ENCODE measurements around the gene ANXA8L1. TPM values are rescaled to one million over a fixed set of nuclear protein-coding genes. Genes with fewer than 3 reads are reported as not detected.
"Not testable (repeated sequence)": the region's sequence is repeated elsewhere in the genome, so short reads cannot be mapped to it uniquely, and the experiment has no call there.

Gene ANXA8L1, protein sequence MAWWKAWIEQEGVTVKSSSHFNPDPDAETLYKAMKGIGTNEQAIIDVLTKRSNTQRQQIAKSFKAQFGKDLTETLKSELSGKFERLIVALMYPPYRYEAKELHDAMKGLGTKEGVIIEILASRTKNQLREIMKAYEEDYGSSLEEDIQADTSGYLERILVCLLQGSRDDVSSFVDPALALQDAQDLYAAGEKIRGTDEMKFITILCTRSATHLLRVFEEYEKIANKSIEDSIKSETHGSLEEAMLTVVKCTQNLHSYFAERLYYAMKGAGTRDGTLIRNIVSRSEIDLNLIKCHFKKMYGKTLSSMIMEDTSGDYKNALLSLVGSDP
- 100 to 1,000 TPM in 2 of 4 donors, 10 to 100 TPM in 1, 1 to 10 TPM in 1; 2.4 to 284 (median 86.8) TPM for total RNA-seq

DNA sequence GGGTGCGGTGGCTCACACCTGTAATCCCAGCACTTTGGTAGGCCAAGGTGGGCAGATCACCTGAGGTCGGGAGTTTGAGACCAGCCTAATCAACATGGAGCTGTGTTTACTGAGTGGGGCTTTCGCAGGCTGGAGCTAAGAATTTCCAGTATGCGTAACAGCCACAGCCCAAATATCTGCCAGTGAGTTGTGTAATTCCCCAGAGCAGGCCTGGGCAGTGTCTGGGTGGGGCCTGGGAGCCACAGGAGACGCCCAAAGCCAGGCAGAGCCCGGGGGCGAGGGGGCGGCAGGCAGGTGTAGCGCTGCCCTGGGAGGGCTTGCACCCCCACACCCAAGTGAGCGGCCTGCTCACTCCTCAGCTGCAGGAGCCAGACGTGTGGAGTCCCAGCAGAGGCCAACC, at the start of gene ANXA8L1:
Gene ANXA8L1 (plus strand): TSS at position 371 of the 400 bp plus-strand sequence. CDS start 76 bp downstream, outside the sequence.
- ATAC-seq (ENCODE audit: low FRiP score) = peak; percentile 43
- not testable (repeated sequence) for DNase-seq (ENCODE audit: low spot score)

DNA sequence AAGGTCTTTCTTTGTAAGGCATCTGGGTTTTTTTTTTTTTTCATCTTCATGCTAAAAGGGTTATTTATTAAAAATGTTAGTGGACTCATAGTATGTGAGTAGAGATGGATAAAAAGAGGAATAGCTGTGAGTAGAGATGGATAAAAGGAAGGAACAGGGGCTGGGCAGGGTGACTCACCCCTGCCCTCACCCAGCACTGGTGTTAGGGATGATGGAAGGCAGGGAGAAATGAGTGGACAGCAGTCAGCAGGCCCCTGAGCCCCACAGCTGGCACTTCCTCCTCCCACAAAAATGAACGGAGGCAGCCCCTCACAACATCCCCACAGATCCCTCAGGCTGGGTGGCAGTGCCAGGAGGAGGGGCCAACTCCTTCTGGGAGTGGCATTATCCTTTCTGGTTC, 49.5 kb upstream of the ANXA8L1 start:
- DNase-seq (ENCODE audit: low spot score) (no peak), ATAC-seq (ENCODE audit: low FRiP score) (peak; percentile 61)
- TF ChIP-seq, protein P1, sequence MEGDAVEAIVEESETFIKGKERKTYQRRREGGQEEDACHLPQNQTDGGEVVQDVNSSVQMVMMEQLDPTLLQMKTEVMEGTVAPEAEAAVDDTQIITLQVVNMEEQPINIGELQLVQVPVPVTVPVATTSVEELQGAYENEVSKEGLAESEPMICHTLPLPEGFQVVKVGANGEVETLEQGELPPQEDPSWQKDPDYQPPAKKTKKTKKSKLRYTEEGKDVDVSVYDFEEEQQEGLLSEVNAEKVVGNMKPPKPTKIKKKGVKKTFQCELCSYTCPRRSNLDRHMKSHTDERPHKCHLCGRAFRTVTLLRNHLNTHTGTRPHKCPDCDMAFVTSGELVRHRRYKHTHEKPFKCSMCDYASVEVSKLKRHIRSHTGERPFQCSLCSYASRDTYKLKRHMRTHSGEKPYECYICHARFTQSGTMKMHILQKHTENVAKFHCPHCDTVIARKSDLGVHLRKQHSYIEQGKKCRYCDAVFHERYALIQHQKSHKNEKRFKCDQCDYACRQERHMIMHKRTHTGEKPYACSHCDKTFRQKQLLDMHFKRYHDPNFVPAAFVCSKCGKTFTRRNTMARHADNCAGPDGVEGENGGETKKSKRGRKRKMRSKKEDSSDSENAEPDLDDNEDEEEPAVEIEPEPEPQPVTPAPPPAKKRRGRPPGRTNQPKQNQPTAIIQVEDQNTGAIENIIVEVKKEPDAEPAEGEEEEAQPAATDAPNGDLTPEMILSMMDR (IDR thresholded peaks at IDR 0.05) = no peak

DNA sequence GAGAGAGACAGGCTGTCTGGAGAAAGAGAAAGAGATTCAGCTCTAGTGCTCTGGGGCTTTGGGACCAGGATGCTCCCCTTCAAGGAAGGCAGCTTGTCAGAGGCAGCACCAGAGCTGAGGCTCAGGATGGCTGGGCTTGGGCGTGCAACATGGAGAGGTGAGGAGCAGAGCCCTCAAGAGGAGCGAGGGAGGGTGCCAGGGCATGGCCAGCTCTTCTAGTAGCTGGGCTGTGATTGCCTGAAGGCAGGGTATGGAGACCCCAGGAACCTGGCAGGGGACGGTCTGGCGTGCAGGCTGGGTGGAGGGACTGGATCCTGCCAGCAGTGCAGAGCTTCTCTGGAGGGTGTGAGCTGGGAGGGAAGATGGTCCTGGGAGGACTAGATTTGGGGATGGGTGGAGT, 48.6 kb upstream of the ANXA8L1 start:
- DNase-seq (ENCODE audit: low spot score) = no peak
- ATAC-seq (ENCODE audit: low FRiP score) = no peak
- TF ChIP-seq, protein P1 (IDR thresholded peaks at IDR 0.05) = no peak

DNA sequence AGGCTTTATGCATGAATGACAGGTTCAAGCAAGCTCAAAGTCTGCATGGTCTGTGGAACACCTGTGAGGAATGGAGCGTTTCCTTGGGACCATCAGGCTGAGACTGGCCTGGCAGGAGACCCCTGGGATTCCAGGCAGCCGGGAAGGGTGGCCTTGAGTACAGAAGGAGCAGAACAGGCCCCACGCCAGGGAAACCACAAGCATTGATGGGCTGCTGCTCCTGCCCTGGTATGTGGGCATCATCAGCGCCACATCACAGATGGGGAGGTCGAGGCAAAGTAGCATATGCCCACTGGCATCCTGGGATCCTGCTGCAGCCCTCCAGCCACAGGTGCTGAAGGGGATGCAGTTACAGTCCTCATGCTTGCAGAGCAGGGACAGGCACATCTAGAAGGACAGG, 47.9 kb upstream of the ANXA8L1 start:
- TF ChIP-seq, protein P1 (IDR thresholded peaks at IDR 0.05) = no peak
- DNase-seq (ENCODE audit: low spot score) (no peak), ATAC-seq (ENCODE audit: low FRiP score) (no peak)

DNA sequence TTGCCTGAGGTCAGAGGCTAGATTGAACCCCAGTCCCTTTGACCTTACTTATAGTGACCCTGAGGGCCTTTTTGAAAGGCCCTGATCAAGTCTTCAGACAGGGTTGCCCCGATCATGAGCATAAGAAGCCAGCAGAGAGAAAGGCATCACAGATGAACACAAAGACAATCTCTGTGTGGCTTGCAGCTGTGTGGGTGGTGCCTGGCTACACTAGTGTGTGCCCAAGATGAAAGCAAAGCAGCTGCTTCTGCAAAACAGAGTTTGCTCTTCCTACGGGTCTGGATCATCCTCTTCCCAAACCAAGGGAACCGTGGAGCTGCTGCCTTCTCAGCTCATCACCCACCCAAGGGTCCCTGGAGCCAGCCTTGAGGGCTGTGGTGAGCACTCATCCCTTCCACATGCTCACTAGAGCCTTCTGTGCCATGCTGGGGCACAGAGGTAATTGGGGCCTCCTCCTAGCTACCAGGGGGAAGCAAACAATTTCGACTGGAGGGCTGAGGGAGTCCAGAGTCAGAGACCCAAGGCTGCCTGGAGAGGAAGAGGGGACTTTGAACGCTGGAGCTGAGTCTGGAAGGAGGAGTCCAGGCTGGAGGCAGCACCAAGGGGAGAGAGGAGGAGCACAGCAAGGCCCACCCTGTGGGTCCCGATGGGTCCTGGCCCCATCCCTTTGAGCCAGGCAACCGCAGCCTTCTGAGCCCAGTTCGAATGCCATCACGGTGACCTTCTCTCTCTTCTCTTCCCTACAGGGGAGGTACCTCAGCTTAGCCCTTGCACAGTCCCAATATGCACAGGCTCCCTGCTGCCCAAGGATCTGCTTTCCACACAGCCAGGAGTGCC, 46.5 kb upstream of the ANXA8L1 start:
- TF ChIP-seq, protein P1 (IDR thresholded peaks at IDR 0.05) = no peak
- no peak for ATAC-seq (ENCODE audit: low FRiP score)
- DNase-seq (ENCODE audit: low spot score) = no peak

DNA sequence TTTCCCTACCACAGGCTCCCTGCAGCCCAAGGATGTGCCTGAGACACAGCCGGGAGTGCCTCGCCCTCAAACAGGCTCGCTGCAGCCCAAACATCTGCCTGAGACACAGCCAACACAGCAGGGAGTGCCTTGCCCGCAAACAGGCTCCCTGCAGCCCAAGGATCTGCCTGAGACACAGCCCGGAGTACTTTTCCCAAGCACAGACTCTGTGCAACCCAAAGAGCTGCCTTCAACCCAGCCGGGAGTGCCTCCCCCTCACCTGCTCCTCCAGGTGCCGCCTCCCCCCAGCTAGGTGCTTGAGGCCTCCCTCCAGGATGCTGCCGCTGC, 45.9 kb upstream of the ANXA8L1 start:
- no peak for DNase-seq (ENCODE audit: low spot score)
- ATAC-seq (ENCODE audit: low FRiP score) = no peak
- TF ChIP-seq, protein P1 (IDR thresholded peaks at IDR 0.05) = no peak

DNA sequence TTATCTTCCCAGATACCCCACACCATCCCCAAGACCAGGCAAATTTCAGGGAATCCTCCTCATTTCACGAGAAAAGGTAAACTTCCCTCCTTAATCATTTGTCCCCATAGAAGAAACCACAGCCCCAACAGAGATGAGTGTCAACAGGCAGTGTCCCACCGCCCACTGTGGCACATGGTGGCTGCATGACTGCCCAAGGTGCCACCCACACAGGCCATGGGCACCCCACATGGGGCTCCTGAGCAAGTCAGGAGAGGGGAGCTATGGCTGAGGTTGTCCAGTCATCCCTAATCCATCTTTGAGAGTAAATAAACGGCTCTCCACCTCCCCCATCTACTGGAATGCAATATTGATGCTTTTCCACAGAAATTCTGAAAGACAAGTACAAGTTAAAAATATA, 44.7 kb upstream of the ANXA8L1 start:
- no peak for DNase-seq (ENCODE audit: low spot score)
- no peak for ATAC-seq (ENCODE audit: low FRiP score)
- TF ChIP-seq, protein P1 (IDR thresholded peaks at IDR 0.05) = no peak

DNA sequence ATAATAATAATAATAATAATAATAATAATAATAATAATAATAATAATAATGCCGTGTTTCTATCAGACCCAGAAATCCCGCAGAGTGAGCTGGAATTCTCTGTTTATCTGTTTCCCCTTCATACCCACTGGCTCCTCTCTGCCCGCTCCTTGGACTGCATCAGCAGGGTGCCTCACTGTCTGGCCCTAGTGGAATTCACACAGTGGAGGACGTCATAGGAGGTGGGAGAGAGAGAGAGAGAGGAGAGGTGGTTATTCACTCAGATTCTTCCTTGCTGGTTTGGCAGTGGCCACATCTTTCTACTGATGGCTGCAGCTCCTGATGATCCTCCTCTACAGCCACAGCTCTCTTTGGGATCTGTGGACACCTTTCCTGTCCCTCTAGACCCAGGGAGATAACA, 10.1 kb upstream of the ANXA8L1 start:
- not testable (repeated sequence) for DNase-seq (ENCODE audit: low spot score); ATAC-seq (ENCODE audit: low FRiP score)

DNA sequence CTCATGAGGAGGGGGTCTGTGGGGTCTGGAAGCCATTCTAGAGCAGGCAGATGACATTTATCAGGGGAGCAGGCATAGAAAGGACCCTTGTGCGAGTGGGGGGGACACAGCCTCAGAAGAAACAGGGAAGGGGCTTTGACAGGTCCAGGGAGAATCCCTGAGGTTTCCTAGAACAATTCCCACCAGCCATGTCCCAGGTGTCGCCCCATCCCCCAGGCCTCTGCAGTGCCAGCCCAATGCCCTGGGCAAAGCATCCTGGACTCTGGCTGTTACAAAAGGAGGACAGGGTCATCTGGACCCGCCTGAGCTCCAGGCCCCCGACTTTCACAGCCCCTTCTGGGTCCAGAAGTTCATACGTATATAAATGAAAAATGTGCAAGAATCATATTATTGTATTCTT, 8.4 kb upstream of the ANXA8L1 start:
- not testable (repeated sequence) for ATAC-seq (ENCODE audit: low FRiP score); DNase-seq (ENCODE audit: low spot score)

DNA sequence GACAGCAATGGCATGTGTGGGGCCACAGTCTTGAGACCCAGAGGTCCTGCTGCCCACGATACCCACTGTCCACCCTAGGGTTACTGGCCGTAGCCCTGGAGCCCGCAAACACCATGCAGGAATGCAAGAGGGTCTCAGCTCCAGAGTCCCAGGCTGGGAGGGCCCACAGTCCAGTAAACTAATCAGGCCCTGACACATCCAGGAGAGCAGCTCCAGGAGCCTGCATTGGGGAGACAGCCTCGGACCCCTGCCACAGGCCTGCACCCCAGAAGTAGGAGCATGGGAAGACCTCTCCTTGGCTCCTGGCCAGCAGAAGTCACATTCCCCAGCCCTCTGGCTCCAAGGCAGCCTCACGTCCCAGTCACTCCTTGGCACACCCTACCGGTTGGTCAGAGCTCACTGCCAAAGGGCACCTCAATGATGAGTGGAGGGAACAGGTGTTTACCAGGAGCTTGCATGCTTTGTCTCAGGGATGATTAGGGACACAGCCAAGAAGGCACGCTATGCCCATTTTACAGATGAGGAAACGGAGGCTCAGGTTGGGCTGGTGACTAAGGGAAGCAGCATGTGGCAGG, 7.8 kb upstream of the ANXA8L1 start:
- ATAC-seq (ENCODE audit: low FRiP score); DNase-seq (ENCODE audit: low spot score): not testable (repeated sequence)

DNA sequence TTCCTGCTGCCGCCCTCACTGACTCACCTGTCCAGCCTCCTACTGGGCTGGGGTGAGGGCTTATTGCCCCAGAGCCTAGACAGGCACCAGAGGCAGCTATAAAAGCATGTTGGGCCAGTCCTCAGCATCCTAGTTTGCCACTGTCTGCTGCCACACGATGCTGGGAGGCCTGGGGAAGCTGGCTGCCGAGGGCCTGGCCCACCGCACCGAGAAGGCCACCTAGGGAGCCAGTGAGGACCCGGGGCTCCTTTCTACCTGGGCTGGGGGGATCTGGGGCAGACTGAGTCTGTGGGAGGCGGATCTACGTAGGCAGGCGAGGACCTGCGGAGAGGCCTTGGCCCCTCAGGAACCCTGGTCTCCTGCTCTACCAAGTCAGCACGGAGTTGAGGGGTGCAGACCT, 6.6 kb upstream of the ANXA8L1 start:
- not testable (repeated sequence) for ATAC-seq (ENCODE audit: low FRiP score); DNase-seq (ENCODE audit: low spot score)
